HepG2 (cell line): ENCODE data around the gene FRMD4B.

ENCODE experiments used
- GPN1 ChIP-seq: sonication (generic); formaldehyde crosslinking; IDR thresholded peaks from 2 replicates; pipeline ENCODE4 v1.5.1; 2020; ENCODE audit warnings: missing genetic modification reagents, borderline replicate concordance
- RFX5 ChIP-seq: IDR thresholded peaks from 2 replicates; pipeline ENCODE4 v1.6.1; 2011; ENCODE audit warnings: low read depth, low read length, improper control_type of control experiment
- YY1 ChIP-seq: IDR thresholded peaks from 2 replicates; pipeline ENCODE4 v1.6.1; 2011; ENCODE audit warnings: low read length, low read depth, moderate library complexity, mild to moderate bottlenecking; ENCODE audit not compliant: insufficient read depth, insufficient replicate concordance
- ZNF367 ChIP-seq: sonication (generic); formaldehyde crosslinking; IDR thresholded peaks from 2 replicates; pipeline ENCODE4 v1.4.0; 2020; ENCODE audit warnings: missing genetic modification reagents, borderline replicate concordance
- TF ChIP-seq, protein P1 (sequence below), 2 experiments: IDR thresholded peaks; 2 replicates each; pipeline ENCODE4 v1.6.1; 2011 to 2012; ENCODE audit warnings: low read length in 2 of 2, borderline replicate concordance in 1 of 2, low read depth in 1 of 2, mild to moderate bottlenecking in 1 of 2, moderate library complexity in 1 of 2
- TF ChIP-seq, protein P2 (sequence below): sonication (generic); formaldehyde crosslinking; IDR thresholded peaks from 2 replicates; pipeline ENCODE4 v1.5.0; 2020; ENCODE audit warnings: mild to moderate bottlenecking, missing genetic modification reagents, moderate library complexity
- TF ChIP-seq, protein P3 (sequence below): sonication (generic); formaldehyde crosslinking; IDR thresholded peaks from 2 replicates; pipeline ENCODE4 v1.5.1; 2020; ENCODE audit warnings: missing genetic modification reagents, mild to moderate bottlenecking, borderline replicate concordance
- TF ChIP-seq, protein P4 (sequence below), 2 experiments: sonication (generic) in 1 of 2; formaldehyde crosslinking in 1 of 2; IDR thresholded peaks; 2 replicates each; pipeline versions ENCODE4 v1.4.0 to v1.6.1; 2018 to 2020; ENCODE audit warnings: missing genetic modification reagents in 2 of 2, borderline replicate concordance in 1 of 2, low read depth in 1 of 2, mild to moderate bottlenecking in 1 of 2, missing biosample characterization in 1 of 2
- TF ChIP-seq, protein P5 (sequence below): sonication (generic); formaldehyde crosslinking; IDR thresholded peaks from 2 replicates; pipeline ENCODE4 v1.8.1; 2022; ENCODE audit warnings: mild to moderate bottlenecking, missing genetic modification reagents
- TF ChIP-seq, protein P6 (sequence below): conservative IDR thresholded peaks from 2 replicates; pipeline ENCODE4 v1.6.1; 2018; ENCODE audit warnings: missing genetic modification reagents

DNA sequence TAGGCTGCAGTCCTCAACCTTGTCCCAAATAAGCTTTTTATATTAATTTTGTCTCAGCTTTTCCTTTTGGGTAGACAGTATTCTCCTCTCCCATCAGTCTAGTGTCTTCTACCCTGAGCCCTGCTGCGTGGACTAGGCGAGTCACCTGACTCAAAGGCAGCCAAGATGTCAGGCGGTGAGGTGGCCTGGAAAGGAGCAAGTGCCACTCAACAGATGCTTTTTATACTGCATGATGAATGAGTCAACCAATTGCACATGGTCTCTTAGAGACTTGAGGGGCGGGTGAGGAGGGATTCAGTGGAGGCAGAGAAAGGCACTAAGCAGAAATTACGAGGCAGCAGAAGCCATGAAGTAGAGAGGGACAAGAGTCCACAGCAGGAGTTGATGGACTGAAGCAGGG lies 95.9 kb downstream of the FRMD4B start:
- no peak for TF ChIP-seq YY1
- TF ChIP-seq, protein P1, sequence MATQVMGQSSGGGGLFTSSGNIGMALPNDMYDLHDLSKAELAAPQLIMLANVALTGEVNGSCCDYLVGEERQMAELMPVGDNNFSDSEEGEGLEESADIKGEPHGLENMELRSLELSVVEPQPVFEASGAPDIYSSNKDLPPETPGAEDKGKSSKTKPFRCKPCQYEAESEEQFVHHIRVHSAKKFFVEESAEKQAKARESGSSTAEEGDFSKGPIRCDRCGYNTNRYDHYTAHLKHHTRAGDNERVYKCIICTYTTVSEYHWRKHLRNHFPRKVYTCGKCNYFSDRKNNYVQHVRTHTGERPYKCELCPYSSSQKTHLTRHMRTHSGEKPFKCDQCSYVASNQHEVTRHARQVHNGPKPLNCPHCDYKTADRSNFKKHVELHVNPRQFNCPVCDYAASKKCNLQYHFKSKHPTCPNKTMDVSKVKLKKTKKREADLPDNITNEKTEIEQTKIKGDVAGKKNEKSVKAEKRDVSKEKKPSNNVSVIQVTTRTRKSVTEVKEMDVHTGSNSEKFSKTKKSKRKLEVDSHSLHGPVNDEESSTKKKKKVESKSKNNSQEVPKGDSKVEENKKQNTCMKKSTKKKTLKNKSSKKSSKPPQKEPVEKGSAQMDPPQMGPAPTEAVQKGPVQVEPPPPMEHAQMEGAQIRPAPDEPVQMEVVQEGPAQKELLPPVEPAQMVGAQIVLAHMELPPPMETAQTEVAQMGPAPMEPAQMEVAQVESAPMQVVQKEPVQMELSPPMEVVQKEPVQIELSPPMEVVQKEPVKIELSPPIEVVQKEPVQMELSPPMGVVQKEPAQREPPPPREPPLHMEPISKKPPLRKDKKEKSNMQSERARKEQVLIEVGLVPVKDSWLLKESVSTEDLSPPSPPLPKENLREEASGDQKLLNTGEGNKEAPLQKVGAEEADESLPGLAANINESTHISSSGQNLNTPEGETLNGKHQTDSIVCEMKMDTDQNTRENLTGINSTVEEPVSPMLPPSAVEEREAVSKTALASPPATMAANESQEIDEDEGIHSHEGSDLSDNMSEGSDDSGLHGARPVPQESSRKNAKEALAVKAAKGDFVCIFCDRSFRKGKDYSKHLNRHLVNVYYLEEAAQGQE (IDR thresholded peaks at IDR 0.05; ENCODE audit: borderline replicate concordance in 1 of 2, low read depth in 1 of 2, low read length in 2 of 2) = no peak
- no peak for TF ChIP-seq ZNF367 (CRISPR knock-in tag)
- TF ChIP-seq, protein P2, sequence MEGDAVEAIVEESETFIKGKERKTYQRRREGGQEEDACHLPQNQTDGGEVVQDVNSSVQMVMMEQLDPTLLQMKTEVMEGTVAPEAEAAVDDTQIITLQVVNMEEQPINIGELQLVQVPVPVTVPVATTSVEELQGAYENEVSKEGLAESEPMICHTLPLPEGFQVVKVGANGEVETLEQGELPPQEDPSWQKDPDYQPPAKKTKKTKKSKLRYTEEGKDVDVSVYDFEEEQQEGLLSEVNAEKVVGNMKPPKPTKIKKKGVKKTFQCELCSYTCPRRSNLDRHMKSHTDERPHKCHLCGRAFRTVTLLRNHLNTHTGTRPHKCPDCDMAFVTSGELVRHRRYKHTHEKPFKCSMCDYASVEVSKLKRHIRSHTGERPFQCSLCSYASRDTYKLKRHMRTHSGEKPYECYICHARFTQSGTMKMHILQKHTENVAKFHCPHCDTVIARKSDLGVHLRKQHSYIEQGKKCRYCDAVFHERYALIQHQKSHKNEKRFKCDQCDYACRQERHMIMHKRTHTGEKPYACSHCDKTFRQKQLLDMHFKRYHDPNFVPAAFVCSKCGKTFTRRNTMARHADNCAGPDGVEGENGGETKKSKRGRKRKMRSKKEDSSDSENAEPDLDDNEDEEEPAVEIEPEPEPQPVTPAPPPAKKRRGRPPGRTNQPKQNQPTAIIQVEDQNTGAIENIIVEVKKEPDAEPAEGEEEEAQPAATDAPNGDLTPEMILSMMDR (CRISPR knock-in tag) = no peak
- no peak for TF ChIP-seq GPN1 (CRISPR knock-in tag)
- TF ChIP-seq, protein P3, sequence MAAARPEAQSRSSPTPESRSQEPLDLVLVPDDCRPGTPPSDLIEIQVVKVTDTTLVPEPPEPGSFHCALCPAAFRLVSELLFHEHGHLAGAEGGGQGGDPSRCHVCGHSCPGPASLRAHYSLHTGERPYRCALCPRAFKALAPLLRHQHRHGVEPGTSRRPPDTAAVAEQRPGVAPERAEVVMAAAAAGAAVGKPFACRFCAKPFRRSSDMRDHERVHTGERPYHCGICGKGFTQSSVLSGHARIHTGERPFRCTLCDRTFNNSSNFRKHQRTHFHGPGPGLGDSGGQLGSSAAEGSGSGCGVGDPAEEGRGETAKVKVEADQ (CRISPR knock-in tag) = no peak
- no peak for TF ChIP-seq RFX5
- TF ChIP-seq, protein P4, sequence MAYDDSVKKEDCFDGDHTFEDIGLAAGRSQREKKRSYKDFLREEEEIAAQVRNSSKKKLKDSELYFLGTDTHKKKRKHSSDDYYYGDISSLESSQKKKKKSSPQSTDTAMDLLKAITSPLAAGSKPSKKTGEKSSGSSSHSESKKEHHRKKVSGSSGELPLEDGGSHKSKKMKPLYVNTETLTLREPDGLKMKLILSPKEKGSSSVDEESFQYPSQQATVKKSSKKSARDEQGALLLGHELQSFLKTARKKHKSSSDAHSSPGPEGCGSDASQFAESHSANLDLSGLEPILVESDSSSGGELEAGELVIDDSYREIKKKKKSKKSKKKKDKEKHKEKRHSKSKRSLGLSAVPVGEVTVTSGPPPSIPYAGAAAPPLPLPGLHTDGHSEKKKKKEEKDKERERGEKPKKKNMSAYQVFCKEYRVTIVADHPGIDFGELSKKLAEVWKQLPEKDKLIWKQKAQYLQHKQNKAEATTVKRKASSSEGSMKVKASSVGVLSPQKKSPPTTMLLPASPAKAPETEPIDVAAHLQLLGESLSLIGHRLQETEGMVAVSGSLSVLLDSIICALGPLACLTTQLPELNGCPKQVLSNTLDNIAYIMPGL (CRISPR knock-in tag; IDR thresholded peaks at IDR 0.05; ENCODE audit: borderline replicate concordance in 1 of 2, low read depth in 1 of 2) = no peak
- TF ChIP-seq, protein P5, sequence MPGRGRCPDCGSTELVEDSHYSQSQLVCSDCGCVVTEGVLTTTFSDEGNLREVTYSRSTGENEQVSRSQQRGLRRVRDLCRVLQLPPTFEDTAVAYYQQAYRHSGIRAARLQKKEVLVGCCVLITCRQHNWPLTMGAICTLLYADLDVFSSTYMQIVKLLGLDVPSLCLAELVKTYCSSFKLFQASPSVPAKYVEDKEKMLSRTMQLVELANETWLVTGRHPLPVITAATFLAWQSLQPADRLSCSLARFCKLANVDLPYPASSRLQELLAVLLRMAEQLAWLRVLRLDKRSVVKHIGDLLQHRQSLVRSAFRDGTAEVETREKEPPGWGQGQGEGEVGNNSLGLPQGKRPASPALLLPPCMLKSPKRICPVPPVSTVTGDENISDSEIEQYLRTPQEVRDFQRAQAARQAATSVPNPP = no peak
- TF ChIP-seq, protein P6, sequence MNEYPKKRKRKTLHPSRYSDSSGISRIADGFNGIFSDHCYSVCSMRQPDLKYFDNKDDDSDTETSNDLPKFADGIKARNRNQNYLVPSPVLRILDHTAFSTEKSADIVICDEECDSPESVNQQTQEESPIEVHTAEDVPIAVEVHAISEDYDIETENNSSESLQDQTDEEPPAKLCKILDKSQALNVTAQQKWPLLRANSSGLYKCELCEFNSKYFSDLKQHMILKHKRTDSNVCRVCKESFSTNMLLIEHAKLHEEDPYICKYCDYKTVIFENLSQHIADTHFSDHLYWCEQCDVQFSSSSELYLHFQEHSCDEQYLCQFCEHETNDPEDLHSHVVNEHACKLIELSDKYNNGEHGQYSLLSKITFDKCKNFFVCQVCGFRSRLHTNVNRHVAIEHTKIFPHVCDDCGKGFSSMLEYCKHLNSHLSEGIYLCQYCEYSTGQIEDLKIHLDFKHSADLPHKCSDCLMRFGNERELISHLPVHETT (CRISPR knock-in tag) = no peak
